Activated T-helper 1 cell treated with anti-CD3 and anti-CD28 coated beads, Interleukin-12 subunit alpha, Interleukin-12 subunit beta, Interleukin-2, Interleukin-4 antibody, amounts not matched to agents 30 ng/mL and 10 ng/mL and 1 ng/mL, durations not matched to agents 14 hours and 24 hours and 36 hours (primary cell): ENCODE measurements around the gene CNN2. TPM values are rescaled to one million over a fixed set of nuclear protein-coding genes. Genes with fewer than 3 reads are reported as not detected.

Source experiments
- DNase-seq: peaks from one replicate; pipeline ENCODE4 v3.0.0; 2021; ENCODE audit warnings: low spot score
- H3K27ac Mint-ChIP-seq: one replicate; pipeline ENCODE4 v1.8.0; 2021; ENCODE audit warnings: mild to moderate bottlenecking, mixed read lengths
- H3K27me3 Mint-ChIP-seq: one replicate; pipeline ENCODE4 v1.8.0; 2022; ENCODE audit warnings: mild to moderate bottlenecking, moderate library complexity, mixed read lengths; ENCODE audit not compliant: insufficient read depth
- H3K36me3 Mint-ChIP-seq: one replicate; pipeline ENCODE4 v1.8.0; 2021; ENCODE audit warnings: low read depth, mixed read lengths
- H3K4me1 Mint-ChIP-seq: one replicate; pipeline ENCODE4 v1.8.0; 2021; ENCODE audit warnings: low read depth, mixed read lengths
- H3K4me3 Mint-ChIP-seq: one replicate; pipeline ENCODE4 v1.8.0; 2021; ENCODE audit warnings: mild to moderate bottlenecking, moderate library complexity, mixed read lengths
- H3K9me3 Mint-ChIP-seq: one replicate; pipeline ENCODE4 v1.8.0; 2021; ENCODE audit warnings: mixed read lengths
- intact Hi-C: fragments of 100-400 bp; cut with micrococcal nuclease; formaldehyde crosslinking; loops from one replicate; pipeline ENCODE4 v1.15.1; 2024
- total RNA-seq: library from RNA; stranded (reverse); gene quantifications from 2 replicates; pipeline ENCODE4 v1.2.3, GENCODE V29; 2022

Gene CNN2
- total RNA-seq, 1 donor from 2014 or later, result 112 TPM

GRCh38 chr19:1057176-1057855, 30.9 kb downstream of the CNN2 start:
- no peaks in the 10 kb centered on the region for H3K9me3 Mint-ChIP-seq

GRCh38 chr19:1058112-1058511, 31.7 kb downstream of the CNN2 start:
- Mint-ChIP-seq H3K4me3 (no peak overlapping the region), H3K9me3 (no peaks in the 10 kb centered on the region), H3K27me3 (no peaks in the 10 kb centered on the region), H3K36me3 (peaks cover 13% of the 10 kb centered on the region), H3K4me1 (peaks cover 15% of the 10 kb centered on the region), H3K27ac (no peak overlapping the region)
- intact Hi-C loops, result no loop called here
- no peak for DNase-seq

More at GRCh38 chr19:1057176-1057855, 30.9 kb downstream of the CNN2 start:
- no peaks in the 10 kb centered on the region for H3K27me3 Mint-ChIP-seq
- no peak for DNase-seq
- no peak overlapping the region for H3K27ac Mint-ChIP-seq
- H3K36me3 Mint-ChIP-seq, result peaks cover 13% of the 10 kb centered on the region
- no peak overlapping the region for H3K4me3 Mint-ChIP-seq
- intact Hi-C loops, result no loop called here
- H3K4me1 Mint-ChIP-seq, result peaks cover 19% of the 10 kb centered on the region

GRCh38 chr19:1060689-1061088, 34.3 kb downstream of the CNN2 start:
- intact Hi-C loops, result no loop called here
- Mint-ChIP-seq H3K9me3 (no peaks in the 10 kb centered on the region), H3K27ac (no peak overlapping the region), H3K36me3 (peaks cover 11% of the 10 kb centered on the region), H3K4me3 (no peak overlapping the region), H3K4me1 (peaks cover 18% of the 10 kb centered on the region), H3K27me3 (no peaks in the 10 kb centered on the region)
- DNase-seq, result no peak

GRCh38 chr19:1061987-1062386, 35.6 kb downstream of the CNN2 start:
- Mint-ChIP-seq H3K27ac (no peak overlapping the region), H3K9me3 (no peaks in the 10 kb centered on the region), H3K36me3 (peaks cover 5% of the 10 kb centered on the region), H3K27me3 (no peaks in the 10 kb centered on the region), H3K4me1 (peaks cover 18% of the 10 kb centered on the region), H3K4me3 (no peak overlapping the region)
- no peak for DNase-seq
- intact Hi-C loops, result loop anchor here (1.0 kb wide), 1 partner anchor 22 kb away; the partner anchor contains the start of gene ABCA7

GRCh38 chr19:1062387-1063029, 36.1 kb downstream of the CNN2 start:
- Mint-ChIP-seq H3K27me3 (no peaks in the 10 kb centered on the region), H3K4me1 (peaks cover 14% of the 10 kb centered on the region), H3K36me3 (peaks cover 3% of the 10 kb centered on the region), H3K4me3 (no peak overlapping the region), H3K27ac (no peak overlapping the region), H3K9me3 (no peaks in the 10 kb centered on the region)
- no peak for DNase-seq
- intact Hi-C loops, result loop anchor here (1.0 kb wide), 4 partner anchors 20 to 190 kb away; partner anchors contain the start of gene ABCA7

GRCh38 chr19:1063030-1063908, 36.9 kb downstream of the CNN2 start:
- intact Hi-C loops, result loop anchor here (1.0 kb wide), 3 partner anchors 19 to 191 kb away; no protein-coding TSS in a partner anchor
- peak; percentile 70 for DNase-seq
- H3K27ac Mint-ChIP-seq, result no peak overlapping the region
- H3K4me1 Mint-ChIP-seq, result peaks cover 7% of the 10 kb centered on the region
- no peaks in the 10 kb centered on the region for H3K36me3 Mint-ChIP-seq
- H3K9me3 Mint-ChIP-seq, result no peaks in the 10 kb centered on the region
- H3K27me3 Mint-ChIP-seq, result no peaks in the 10 kb centered on the region
- H3K4me3 Mint-ChIP-seq, result no peak overlapping the region

GRCh38 chr19:1063909-1064660, 37.7 kb downstream of the CNN2 start:
- Mint-ChIP-seq H3K4me3 (peak overlapping the region; percentile 22), H3K27me3 (no peaks in the 10 kb centered on the region), H3K36me3 (peaks cover 6% of the 10 kb centered on the region), H3K9me3 (no peaks in the 10 kb centered on the region), H3K4me1 (peaks cover 11% of the 10 kb centered on the region), H3K27ac (no peak overlapping the region)
- intact Hi-C loops, result loop anchor here (1.0 kb wide), 3 partner anchors 18 to 192 kb away; no protein-coding TSS in a partner anchor
- DNase-seq, result no peak

- Mint-ChIP-seq H3K4me3 (peak overlapping the region; percentile 67), H3K27me3 (no peaks in the 10 kb centered on the region), H3K4me1 (peaks cover 15% of the 10 kb centered on the region), H3K36me3 (peaks cover 10% of the 10 kb centered on the region), H3K9me3 (no peaks in the 10 kb centered on the region), H3K27ac (peak overlapping the region; percentile 74)
- DNase-seq, result peak; percentile 72
- intact Hi-C loops, result loop anchor here (5.0 kb wide), 2 partner anchors 37 to 143 kb away; partner anchors contain the start of gene GPX4
Measured at GRCh38 chr19:1064661-1065605, 38.5 kb downstream of the CNN2 start.

GRCh38 chr19:1065606-1066109, 39.2 kb downstream of the CNN2 start:
- intact Hi-C loops, result loop anchor here (5.0 kb wide), 2 partner anchors 37 to 143 kb away; partner anchors contain the start of gene GPX4
- Mint-ChIP-seq H3K9me3 (no peaks in the 10 kb centered on the region), H3K36me3 (peaks cover 10% of the 10 kb centered on the region), H3K27me3 (no peaks in the 10 kb centered on the region), H3K4me3 (peak overlapping the region; percentile 61), H3K4me1 (peaks cover 15% of the 10 kb centered on the region), H3K27ac (peak overlapping the region; percentile 74)
- DNase-seq, result no peak

- Mint-ChIP-seq H3K27me3 (no peaks in the 10 kb centered on the region), H3K9me3 (no peaks in the 10 kb centered on the region), H3K27ac (peak overlapping the region; percentile 8), H3K4me3 (peak overlapping the region; percentile 66), H3K36me3 (peaks cover 10% of the 10 kb centered on the region), H3K4me1 (peaks cover 15% of the 10 kb centered on the region)
- intact Hi-C loops, result loop anchor here (5.0 kb wide), 2 partner anchors 36 to 144 kb away; partner anchors contain the start of gene GPX4
- DNase-seq, result no peak
Measured at GRCh38 chr19:1066251-1066747, 39.9 kb downstream of the CNN2 start.
